ENCODE data around the gene GALNT2. TPM values are rescaled to one million over a fixed set of nuclear protein-coding genes. Genes with fewer than 3 reads are reported as not detected.

The GALNT2 gene
- total and polyA plus RNA-seq, 9 of the 15 experiments (the other 6 are each of a cell fraction or from before 2014, with no cell fraction given), result 1.6 to 106 (median 51.9) TPM

DNA sequence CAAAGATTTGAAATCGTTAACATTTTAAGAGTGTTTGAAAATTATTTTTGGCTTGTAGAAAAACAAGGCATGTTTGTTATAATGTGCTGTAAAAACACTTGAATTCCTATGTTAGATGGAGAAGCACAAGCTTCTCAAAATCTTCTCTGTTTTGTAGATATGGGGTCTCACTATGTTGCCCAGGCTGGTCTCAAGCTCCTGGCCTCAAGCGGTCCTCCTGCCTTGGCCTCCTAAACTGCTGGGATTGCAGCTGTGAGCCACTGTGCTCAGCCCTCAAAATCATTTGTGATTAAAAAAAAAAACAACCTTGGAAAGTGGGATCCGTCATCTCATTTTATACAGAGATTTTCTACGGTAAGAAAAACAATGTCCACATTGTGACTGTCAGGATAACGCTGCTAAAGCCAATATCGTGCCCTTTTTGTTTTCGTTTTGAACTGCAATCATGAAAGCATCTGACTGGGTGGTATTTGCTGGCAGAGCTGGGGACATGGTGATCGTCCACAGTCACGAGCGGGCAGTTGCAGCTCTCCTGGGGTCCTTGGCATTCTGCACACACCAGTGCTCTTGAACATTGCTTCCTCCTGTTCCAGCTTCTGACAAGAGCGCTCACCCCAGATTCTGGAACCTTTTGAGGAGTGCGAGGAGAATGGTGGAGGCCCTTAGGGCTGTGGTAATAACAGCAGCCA is 246.6 kb downstream of the GALNT2 start:
- ChIA-PET CTCF (ENCODE audit: low intra/inter-chr PET ratio) (no interaction called here), POLR2A (interaction anchor here (1.7 to 1.9 kb wide), 2 partner anchors 8 to 10 kb away, joined by 5 to 7 read pairs; no protein-coding TSS in a partner anchor)
- BruUV-seq (replicated peaks), result no TSS peak
- Histone ChIP-seq H3K9ac (ENCODE audit: insufficient read depth in 1 of 2, low read depth in 2 of 2, low read length in 2 of 2) (no peak overlapping the region), H3K36me3 (ENCODE audit: control insufficient read depth, insufficient read depth, low read length) (no peaks in the 10 kb centered on the region), H3K9me1 (ENCODE audit: control insufficient read depth, insufficient read depth, low read length) (peaks cover 2% of the 10 kb centered on the region), H3K27me3 (ENCODE audit: control insufficient read depth in 2 of 2, insufficient read depth in 2 of 2, low read length in 2 of 2) (peaks cover 37 to 60% of the 10 kb centered on the region in 2 experiments), H3K9me3 (replicated peaks; ENCODE audit: control insufficient read depth, insufficient read depth, low read depth, low read length) (no peaks in the 10 kb centered on the region), H3K79me2 (ENCODE audit: control insufficient read depth, insufficient read depth, low read length) (no peaks in the 10 kb centered on the region), H3K4me1 (replicated peaks in 1 of 2; ENCODE audit: control insufficient read depth in 2 of 2, insufficient read depth in 2 of 2, low read length in 2 of 2) (0 out of 5 replicates have a peak, but pooled peaks cover 0 to 3% of the 10 kb centered on the region in 2 experiments), H3K4me3 (no peak overlapping the region), H3K4me2 (ENCODE audit: insufficient read depth, low read length) (no peak overlapping the region), H3K27ac (ENCODE audit: extremely low read depth, low read depth, low read length) (no peak overlapping the region), H2AFZ (ENCODE audit: low read depth, low read length) (no peak overlapping the region), H4K20me1 (replicated peaks; ENCODE audit: control insufficient read depth, insufficient read depth, low read length) (0 out of 2 replicates have a peak, but pooled peaks cover 4% of the 10 kb centered on the region)
- no peak for DNase-seq (ENCODE audit: extremely low read depth in 1 of 4, low spot score in 3 of 4)
- TF ChIP-seq ZNF121 (CRISPR knock-in tag; conservative IDR thresholded peaks at IDR 0.05) (peak; percentile 28; the same call in 1 of the 2 replicates), CBFB (CRISPR knock-in tag; IDR thresholded peaks at IDR 0.05) (no peak)
- in situ Hi-C loops (cut with MboI) (loop anchor here (25.0 kb wide), 1 partner anchor 601 kb away; no protein-coding TSS in a partner anchor), intact Hi-C loops (cut with micrococcal nuclease) (no loop called here)
- 2% methylated on average over 12 of the region's 12 CpGs for WGBS (ENCODE audit: insufficient coverage, low coverage, missing lambda C conversion rate)
- no peak for ATAC-seq
- FAIRE-seq, result no peak

DNA sequence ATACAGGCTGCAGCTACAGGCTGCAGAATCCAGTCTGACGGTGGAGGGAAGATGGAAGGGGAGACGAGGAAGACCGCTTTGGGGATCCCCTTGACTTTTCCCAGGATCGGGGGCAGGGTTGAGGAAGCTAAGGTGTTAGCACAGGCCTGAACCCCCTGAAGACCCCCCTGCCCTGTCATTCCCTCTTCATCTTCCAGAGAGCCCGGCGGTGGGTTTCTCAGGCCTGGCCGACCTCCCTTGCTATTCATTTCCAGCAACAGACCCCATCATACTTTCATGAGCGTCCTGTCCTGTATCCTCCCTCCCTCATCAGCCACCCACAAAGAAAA is 247.1 kb downstream of the GALNT2 start:
- Histone ChIP-seq H3K36me3 (ENCODE audit: control insufficient read depth, insufficient read depth, low read length) (no peaks in the 10 kb centered on the region), H3K4me1 (replicated peaks in 1 of 2; ENCODE audit: control insufficient read depth in 2 of 2, insufficient read depth in 2 of 2, low read length in 2 of 2) (0 out of 5 replicates have a peak, but pooled peaks cover 0 to 3% of the 10 kb centered on the region in 2 experiments), H4K20me1 (replicated peaks; ENCODE audit: control insufficient read depth, insufficient read depth, low read length) (0 out of 2 replicates have a peak, but pooled peaks cover 4% of the 10 kb centered on the region), H3K79me2 (ENCODE audit: control insufficient read depth, insufficient read depth, low read length) (no peaks in the 10 kb centered on the region), H3K9me3 (replicated peaks; ENCODE audit: control insufficient read depth, insufficient read depth, low read depth, low read length) (no peaks in the 10 kb centered on the region), H3K9ac (ENCODE audit: insufficient read depth in 1 of 2, low read depth in 2 of 2, low read length in 2 of 2) (no peak overlapping the region), H3K4me3 (no peak overlapping the region), H3K9me1 (ENCODE audit: control insufficient read depth, insufficient read depth, low read length) (peaks cover 2% of the 10 kb centered on the region), H3K4me2 (ENCODE audit: insufficient read depth, low read length) (no peak overlapping the region), H3K27ac (ENCODE audit: extremely low read depth, low read depth, low read length) (no peak overlapping the region), H3K27me3 (ENCODE audit: control insufficient read depth in 2 of 2, insufficient read depth in 2 of 2, low read length in 2 of 2) (peaks cover 36 to 60% of the 10 kb centered on the region in 2 experiments), H2AFZ (ENCODE audit: low read depth, low read length) (no peak overlapping the region)
- 1% methylated on average over 8 of the region's 8 CpGs for WGBS (ENCODE audit: insufficient coverage, low coverage, missing lambda C conversion rate)
- ATAC-seq (no peak), FAIRE-seq (no peak), DNase-seq (ENCODE audit: extremely low read depth in 1 of 4, low spot score in 3 of 4) (no peak)
- ChIA-PET POLR2A (interaction anchor here (0.6 to 1.9 kb wide), 3 partner anchors 8 to 452 kb away, joined by 3 to 7 read pairs (median 5); no protein-coding TSS in a partner anchor), CTCF (ENCODE audit: low intra/inter-chr PET ratio) (no interaction called here)
- TF ChIP-seq TRIM24 (IDR thresholded peaks at IDR 0.05) (no peak), BACH1 (tag; IDR thresholded peaks at IDR 0.05) (no peak), ZEB2 (IDR thresholded peaks at IDR 0.05) (no peak), ZNF175 (CRISPR knock-in tag; IDR thresholded peaks at IDR 0.05; ENCODE audit: low read depth) (no peak), RFX7 (CRISPR knock-in tag; IDR thresholded peaks at IDR 0.05) (no peak), ZFX (CRISPR knock-in tag; IDR thresholded peaks at IDR 0.05) (no peak), DACH1 (IDR thresholded peaks at IDR 0.05; ENCODE audit: partially characterized antibody) (no peak)
- TF ChIP-seq, protein P1, sequence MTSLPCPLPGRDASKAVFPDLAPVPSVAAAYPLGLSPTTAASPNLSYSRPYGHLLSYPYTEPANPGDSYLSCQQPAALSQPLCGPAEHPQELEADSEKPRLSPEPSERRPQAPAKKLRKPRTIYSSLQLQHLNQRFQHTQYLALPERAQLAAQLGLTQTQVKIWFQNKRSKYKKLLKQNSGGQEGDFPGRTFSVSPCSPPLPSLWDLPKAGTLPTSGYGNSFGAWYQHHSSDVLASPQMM (CRISPR knock-in tag; IDR thresholded peaks at IDR 0.05), result no peak
- TF ChIP-seq, protein P2, sequence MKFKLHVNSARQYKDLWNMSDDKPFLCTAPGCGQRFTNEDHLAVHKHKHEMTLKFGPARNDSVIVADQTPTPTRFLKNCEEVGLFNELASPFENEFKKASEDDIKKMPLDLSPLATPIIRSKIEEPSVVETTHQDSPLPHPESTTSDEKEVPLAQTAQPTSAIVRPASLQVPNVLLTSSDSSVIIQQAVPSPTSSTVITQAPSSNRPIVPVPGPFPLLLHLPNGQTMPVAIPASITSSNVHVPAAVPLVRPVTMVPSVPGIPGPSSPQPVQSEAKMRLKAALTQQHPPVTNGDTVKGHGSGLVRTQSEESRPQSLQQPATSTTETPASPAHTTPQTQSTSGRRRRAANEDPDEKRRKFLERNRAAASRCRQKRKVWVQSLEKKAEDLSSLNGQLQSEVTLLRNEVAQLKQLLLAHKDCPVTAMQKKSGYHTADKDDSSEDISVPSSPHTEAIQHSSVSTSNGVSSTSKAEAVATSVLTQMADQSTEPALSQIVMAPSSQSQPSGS (CRISPR knock-in tag; IDR thresholded peaks at IDR 0.05), result no peak
- no TSS peak for BruUV-seq (replicated peaks)
- intact Hi-C loops (cut with micrococcal nuclease) (no loop called here), in situ Hi-C loops (cut with MboI) (loop anchor here (25.0 kb wide), 1 partner anchor 602 kb away; no protein-coding TSS in a partner anchor)

Data from K562 (cell line).